RWPE1 (cell line): ENCODE results near the gene RYR1.
A peak's percentile ranks its signal among the peaks of the same experiment; 100 is the strongest.
"Not testable (repeated sequence)": the region's sequence is repeated elsewhere in the genome, so short reads cannot be mapped to it uniquely, and the experiment has no call there.

ENCODE experiments used
- CTCF ChIA-PET: fragments of 350-600 bp; sonication (Branson Sonifier 250); formaldehyde crosslinking; extraction: SDS; loops from one replicate; lab custom pipeline; 2021; lab: Yijun Ruan, JAX
- POLR2A ChIA-PET: fragments of 400-600 bp; formaldehyde crosslinking; extraction: SDS; loops from one replicate; lab custom pipeline; 2020; ENCODE audit warnings: antibody characterized with exemption; ENCODE audit not compliant: low non-redundant PET; lab: Yijun Ruan, JAX
- DNase-seq: peaks from one replicate; pipeline ENCODE4 v3.0.0; 2012; ENCODE audit warnings: low spot score
- H3K27ac ChIP-seq: fragments of 450-650 bp; 2 replicates; pipeline ENCODE4 v1.5.1; 2017
- TF ChIP-seq, protein P1 (sequence below): fragments of 450-650 bp; conservative IDR thresholded peaks from 2 replicates; pipeline ENCODE4 v1.5.1; 2017; ENCODE audit warnings: low read depth, mild to moderate bottlenecking

The RYR1 gene

DNA sequence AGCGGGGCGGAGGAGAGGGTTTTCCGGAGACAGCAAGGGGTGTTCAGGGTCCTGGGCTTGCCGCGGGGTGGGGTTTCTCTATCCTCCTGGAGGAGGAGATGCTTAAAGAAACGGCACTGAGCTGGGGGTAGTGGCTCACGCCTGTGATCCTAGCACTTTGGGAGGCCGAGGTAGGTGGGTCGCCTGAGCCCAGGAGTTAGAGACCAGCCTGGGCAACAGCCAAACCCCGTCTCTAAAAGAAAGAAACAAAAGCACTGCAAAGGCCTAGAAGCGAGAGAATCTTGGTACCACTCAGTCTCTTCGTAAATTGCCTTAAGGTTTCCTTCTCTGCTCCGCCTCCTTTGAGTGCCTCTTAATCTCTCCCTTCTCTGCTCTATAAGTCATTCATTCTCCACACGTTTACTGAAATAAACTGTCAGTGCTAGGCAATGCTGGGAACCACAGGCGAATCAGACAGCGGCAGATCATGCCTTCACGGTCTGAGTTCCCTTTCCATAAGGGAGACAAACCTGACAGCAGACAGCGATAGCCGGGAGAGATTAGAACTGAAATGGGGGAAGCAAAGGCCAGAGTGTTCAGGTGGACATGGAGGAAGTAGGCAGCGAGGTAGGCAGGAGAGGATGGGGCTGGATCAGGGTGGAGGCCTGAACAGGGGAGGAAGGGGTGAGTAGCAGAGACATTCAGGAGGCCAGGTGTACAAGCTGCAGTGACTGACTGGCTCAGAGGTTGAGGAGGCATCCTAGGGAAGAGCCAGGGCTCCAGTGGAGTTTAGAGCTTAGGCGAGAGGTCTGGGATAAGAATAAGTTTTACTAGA is 186.1 kb downstream of the RYR1 start:
- CTCF ChIA-PET, result interaction anchor here (0.5 to 1.7 kb wide), 3 partner anchors 17 to 327 kb away, joined by 3 to 7 read pairs (median 3); no protein-coding TSS in a partner anchor
- DNase-seq, result no peak
- TF ChIP-seq, protein P1, sequence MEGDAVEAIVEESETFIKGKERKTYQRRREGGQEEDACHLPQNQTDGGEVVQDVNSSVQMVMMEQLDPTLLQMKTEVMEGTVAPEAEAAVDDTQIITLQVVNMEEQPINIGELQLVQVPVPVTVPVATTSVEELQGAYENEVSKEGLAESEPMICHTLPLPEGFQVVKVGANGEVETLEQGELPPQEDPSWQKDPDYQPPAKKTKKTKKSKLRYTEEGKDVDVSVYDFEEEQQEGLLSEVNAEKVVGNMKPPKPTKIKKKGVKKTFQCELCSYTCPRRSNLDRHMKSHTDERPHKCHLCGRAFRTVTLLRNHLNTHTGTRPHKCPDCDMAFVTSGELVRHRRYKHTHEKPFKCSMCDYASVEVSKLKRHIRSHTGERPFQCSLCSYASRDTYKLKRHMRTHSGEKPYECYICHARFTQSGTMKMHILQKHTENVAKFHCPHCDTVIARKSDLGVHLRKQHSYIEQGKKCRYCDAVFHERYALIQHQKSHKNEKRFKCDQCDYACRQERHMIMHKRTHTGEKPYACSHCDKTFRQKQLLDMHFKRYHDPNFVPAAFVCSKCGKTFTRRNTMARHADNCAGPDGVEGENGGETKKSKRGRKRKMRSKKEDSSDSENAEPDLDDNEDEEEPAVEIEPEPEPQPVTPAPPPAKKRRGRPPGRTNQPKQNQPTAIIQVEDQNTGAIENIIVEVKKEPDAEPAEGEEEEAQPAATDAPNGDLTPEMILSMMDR, result no peak
- peak overlapping the region; percentile 89 for H3K27ac ChIP-seq
- POLR2A ChIA-PET, result interaction anchor here (0.6 to 1.2 kb wide), 4 partner anchors 10 to 40 kb away, joined by 3 to 6 read pairs (median 3); partner anchors contain the start of gene ACTN4

DNA sequence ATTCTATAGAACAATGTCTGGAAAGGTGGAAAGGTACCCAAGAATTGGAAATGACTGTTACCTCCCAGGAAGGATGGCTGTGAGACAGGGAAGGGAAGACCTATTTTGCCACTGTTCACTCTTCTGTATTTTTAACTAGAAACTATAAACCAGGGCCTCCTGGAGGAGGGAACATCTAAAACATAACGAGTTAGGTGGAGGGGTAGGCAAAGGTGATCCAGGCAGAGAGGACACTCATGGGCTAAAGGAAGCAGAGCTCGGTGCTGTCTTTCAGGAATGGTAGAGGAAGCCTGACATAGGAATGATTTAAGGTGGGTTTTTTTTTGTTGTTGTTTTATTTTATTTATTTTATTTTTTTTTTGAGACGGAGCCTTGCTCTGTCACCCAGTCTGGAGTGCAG is 191.3 kb downstream of the RYR1 start:
- POLR2A ChIA-PET, result interaction anchor here (0.5 kb wide), 1 partner anchor 106 kb away, joined by 3 read pairs; no protein-coding TSS in a partner anchor

DNA sequence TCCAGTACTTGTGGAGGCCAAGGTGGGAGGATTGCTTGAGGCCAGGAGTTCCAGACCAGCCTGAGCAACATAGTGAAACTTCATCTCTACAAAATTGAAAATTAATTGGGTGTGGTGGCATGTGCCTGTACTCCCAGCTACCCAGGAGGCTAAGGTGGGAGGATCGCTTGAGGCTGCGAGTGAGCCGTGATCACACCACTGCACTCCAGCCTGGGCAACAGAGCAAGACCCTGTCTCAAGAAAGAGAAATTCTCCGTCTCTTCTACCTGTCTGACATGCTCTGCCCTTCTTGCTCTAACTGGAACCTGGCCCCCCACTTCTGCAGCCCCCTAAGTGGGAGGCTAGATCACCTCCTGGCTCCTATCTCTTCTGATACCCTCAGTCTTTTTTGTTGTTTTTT is 192.9 kb downstream of the RYR1 start:
- TF ChIP-seq, protein P1, result no peak
- no peak overlapping the region for H3K27ac ChIP-seq
- DNase-seq, result no peak
- ChIA-PET POLR2A (no interaction called here), CTCF (no interaction called here)

More for the DNA sequence above, 191.3 kb downstream of the RYR1 start:
- DNase-seq, result no peak
- H3K27ac ChIP-seq, result no peak overlapping the region
- TF ChIP-seq, protein P1, result no peak
- CTCF ChIA-PET, result interaction anchor here (0.6 to 1.0 kb wide), 2 partner anchors 33 to 94 kb away, joined by 3 to 7 read pairs; no protein-coding TSS in a partner anchor

DNA sequence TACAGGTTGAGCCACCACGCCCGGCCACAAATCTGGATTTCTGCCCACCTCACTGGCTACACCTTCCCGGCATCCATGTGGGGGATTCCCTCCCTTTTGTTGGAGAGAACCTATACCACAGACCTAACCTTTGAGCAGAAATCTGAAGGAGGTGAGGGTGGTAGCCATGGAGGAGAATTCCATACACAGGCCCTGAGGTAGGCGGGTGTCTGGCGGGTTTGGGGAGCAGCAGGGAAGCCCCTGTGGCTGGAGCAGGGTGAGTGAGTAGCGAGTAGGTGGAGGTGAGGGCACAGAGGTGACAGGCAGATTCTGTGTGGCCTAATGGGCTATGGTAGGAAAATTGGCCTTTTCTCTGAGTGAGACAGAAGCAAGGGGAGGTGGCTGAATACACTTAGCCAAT is 196.1 kb downstream of the RYR1 start:
- POLR2A ChIA-PET, result no interaction called here
- H3K27ac ChIP-seq, result peak overlapping the region; percentile 55
- TF ChIP-seq, protein P1, result no peak
- CTCF ChIA-PET, result interaction anchor here (0.6 kb wide), 1 partner anchor 82 kb away, joined by 3 read pairs; no protein-coding TSS in a partner anchor
- DNase-seq, result no peak

DNA sequence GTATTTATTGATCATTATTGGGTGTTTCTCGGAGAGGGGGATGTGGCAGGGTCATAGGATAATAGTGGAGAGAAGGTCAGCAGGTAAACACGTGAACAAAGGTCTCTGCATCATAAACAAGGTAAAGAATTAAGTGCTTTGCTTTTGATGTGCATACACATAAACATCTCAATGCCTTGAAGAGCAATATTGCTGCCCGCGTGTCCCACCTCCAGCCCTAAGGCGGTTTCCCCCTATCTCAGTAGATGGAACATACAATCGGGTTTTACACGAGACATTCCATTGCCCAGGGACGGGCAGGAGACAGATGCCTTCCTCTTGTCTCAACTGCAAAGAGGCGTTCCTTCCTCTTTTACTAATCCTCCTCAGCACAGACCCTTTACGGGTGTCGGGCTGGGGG is 197.8 kb downstream of the RYR1 start:
- peak overlapping the region; percentile 84 for H3K27ac ChIP-seq
- DNase-seq, POLR2A ChIA-PET, CTCF ChIA-PET: not testable (repeated sequence)

DNA sequence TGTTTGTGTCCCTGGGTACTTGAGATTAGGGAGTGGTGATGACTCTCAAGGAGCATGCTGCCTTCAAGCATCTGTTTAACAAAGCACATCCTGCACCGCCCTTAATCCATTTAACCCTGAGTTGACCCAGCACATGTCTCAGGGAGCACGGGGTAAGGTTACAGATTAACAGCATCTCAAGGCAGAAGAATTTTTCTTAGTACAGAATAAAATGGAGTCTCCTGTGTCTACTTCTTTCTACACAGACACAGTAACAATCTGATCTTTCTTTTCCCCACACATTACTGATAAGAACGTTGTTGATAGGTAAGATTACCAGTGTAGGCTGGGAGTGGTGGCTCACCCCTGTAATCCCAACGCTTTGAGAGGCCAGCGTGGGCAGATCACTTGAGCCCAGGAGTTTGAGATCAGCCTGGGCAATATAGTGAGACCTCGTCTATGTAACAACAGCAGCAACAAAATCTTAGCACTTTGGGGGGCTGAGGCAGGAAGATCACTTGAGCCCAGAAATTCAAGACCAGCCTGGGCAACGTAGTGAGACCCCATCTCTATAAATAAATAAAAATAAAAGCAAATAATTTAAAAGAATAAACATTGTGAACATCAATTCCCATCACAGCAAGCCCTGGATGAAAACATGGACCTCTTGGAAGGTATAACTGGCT is 198.5 kb downstream of the RYR1 start:
- POLR2A ChIA-PET, DNase-seq: not testable (repeated sequence)
- peak overlapping the region; percentile 84 for H3K27ac ChIP-seq
- CTCF ChIA-PET, result interaction anchor here (0.7 kb wide), 1 partner anchor 113 kb away, joined by 3 read pairs; no protein-coding TSS in a partner anchor

DNA sequence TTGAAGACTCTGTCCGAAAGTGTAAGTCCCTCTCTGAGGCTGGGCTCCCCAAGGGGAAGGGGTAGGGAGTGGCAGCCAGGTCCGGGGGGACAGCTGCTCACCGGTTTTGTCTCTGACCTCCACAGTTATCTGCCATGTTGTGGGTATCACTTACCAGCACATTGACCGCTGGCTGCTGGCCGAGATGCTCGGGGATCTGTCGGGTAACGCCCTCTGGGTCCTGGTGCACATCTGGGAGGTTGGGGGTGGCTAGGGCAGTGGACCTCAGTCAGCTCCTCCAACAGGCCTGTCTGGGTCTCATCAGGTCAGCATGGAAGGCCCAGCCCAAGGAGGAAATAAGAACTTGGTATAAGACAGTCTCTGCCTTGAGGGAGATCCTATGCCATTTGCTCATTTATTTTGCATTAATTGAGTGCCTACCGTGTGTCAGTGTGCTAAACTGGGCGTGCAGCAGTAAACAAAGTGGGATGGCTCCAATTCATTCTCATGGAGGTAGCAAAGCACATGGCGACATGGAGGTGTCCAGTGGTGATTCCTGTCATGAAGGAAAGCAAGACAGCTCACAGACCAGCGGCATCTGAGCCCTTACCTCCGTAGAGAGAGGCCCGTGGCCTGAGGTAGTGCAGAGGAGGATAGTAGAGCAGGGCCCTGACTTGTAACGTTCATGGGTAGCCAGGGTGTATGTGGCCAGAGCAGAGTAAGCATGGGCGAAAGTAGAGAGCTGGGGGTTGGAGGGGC is 199.2 kb downstream of the RYR1 start:
- peak overlapping the region; percentile 84 for H3K27ac ChIP-seq
- ChIA-PET POLR2A (no interaction called here), CTCF (interaction anchor here (0.7 kb wide), 1 partner anchor 112 kb away, joined by 3 read pairs; no protein-coding TSS in a partner anchor)
- no peak for DNase-seq
- TF ChIP-seq, protein P1, result no peak
